NCI-H748 (cell line): ENCODE measurements around the gene SORCS2.
A peak's percentile ranks its signal among the peaks of the same experiment; 100 is the strongest.

Source experiments
- DNase-seq: peaks from one replicate; lab custom pipeline; 2025; ENCODE audit not compliant: unreplicated experiment; lab: John Stamatoyannopoulos, UW

The SORCS2 gene

DNA sequence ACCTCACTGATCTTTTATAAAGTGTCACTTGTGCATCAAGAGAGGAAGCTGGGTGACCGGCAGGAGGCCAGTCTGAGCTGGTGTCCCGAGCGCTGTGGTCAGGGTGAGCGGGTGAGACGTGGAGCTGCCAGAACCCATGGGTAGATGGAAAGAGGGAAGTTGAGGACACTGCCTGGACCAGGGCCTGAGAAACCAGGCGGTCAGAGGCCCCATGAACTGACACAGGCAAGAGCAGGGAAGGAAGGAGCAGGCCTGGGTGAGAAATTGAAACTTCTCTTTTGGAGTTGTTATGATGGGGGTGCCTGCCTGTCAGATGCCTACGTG, 554.7 kb downstream of the SORCS2 start:
- no peak for DNase-seq

DNA sequence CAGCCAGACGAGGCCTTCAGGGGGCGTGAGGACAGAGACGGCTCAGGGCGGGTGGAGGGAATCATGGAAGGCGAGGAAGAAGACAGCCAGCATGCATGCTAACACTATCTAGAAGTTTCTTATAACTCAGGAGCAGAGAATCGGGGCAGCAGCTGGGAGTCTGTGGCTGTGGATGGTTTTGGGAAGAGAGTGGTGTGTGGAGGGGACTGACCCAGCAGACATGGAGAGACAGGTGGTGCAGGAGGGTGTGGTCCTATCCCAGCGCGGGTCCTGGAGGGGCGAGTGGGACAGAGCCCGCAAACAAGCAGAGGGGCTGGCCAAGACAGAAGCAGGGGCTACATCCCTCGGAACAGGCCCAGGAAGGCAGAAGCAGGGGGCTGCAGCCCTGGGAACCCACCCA, 555.2 kb downstream of the SORCS2 start:
- no peak for DNase-seq

DNA sequence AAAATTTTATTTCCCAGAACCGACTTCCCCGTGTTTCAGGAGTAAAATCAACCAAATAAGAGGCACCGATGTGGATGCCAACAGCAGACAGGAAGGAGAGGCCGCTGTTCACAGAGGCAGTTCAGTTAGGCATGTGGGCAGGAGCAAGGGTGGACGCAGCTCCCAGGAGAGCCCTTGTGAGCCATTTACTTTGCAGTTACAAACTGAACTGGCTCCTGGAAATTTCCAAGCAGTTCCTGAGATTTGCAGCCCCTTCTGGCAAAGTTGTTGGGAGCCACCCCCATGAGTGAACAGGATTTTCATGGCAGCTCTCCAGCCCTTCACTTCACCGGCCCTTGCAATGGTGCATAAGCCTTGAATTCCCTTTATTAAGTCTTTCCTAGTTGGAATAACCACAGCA, 558.2 kb downstream of the SORCS2 start:
- no peak for DNase-seq

DNA sequence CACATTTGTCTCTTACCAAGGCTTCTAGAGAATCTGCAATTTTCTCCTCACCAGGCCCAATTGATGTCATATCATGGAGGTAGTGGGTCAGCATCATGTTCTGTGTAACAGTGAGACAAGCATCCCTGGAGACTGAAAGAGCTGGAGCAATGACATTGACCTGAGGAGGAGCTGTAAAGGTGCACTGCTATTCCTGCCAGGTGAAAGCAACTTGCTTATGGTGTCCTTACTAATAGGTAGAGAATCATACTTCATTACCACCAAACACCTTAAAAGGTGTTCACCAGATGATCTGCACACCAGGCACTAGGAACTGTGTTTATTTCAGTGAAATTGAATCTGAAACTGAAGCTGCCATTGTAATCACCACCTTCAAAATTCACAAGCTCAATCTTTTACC, 558.6 kb downstream of the SORCS2 start:
- DNase-seq: no peak

DNA sequence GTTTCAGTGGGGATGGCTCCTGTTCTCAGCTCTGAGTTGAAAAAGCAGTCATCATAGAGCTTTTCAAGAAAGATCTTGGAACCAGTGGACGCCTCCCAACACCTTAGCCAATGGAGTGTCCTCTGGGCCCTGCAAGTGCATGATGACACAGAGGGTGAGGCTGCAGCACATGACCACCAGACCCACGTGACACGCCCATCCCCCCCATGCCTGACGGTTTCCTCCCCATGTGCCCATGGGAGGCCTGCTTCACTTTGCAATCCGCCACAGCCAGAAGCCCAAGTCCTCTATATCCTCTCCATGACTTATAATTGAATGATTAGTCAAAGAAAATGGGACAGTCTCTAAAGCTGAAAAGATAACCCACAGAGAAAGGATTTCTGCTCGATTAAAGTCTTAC, 560.3 kb downstream of the SORCS2 start:
- DNase-seq: no peak

DNA sequence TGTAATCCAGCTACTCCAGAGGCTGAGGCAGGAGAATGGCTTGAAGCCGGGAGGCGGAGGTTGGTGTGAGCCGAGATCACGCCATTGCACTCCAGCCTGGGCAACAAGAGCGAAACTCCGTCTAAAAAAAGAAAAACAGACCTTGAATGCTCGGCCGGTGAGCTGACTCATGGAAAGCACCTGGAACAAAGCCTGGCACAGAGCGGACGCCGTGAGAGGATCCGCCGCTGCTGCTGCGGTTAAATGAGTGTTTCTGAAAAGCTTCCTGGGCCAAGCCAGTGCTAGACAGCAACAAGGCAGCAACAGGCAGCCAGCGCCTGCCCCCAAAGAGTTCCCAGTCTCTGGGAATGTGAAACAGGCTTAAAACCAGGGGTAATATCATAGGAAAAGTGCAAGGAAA, 560.9 kb downstream of the SORCS2 start:
- no peak for DNase-seq

DNA sequence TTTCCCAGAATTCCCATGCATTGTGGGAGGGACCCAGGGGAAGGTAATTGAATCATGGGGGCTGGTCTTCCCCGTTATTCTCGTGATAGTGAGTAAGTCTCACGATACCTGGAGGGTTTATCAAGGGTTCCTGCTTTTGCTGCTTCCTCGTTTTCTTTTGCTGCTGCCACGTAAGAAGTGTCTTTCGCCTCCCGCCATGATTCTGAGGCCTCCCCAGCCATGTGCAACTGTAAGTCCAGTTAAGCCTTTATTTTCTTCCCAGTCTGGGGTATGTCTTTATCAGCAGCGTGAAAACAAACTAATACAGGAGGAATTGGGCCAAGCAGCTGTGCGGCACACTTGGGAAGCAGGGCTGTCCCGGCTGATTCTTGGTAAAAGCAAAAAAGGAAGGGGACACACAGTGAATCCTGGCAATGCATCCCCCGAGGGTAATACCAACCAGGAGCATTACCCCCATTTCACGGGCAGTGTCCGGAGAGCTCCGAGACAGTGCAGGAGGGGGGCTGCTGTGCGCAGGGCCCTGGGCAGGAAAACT, 561.7 kb downstream of the SORCS2 start:
- DNase-seq: no peak

DNA sequence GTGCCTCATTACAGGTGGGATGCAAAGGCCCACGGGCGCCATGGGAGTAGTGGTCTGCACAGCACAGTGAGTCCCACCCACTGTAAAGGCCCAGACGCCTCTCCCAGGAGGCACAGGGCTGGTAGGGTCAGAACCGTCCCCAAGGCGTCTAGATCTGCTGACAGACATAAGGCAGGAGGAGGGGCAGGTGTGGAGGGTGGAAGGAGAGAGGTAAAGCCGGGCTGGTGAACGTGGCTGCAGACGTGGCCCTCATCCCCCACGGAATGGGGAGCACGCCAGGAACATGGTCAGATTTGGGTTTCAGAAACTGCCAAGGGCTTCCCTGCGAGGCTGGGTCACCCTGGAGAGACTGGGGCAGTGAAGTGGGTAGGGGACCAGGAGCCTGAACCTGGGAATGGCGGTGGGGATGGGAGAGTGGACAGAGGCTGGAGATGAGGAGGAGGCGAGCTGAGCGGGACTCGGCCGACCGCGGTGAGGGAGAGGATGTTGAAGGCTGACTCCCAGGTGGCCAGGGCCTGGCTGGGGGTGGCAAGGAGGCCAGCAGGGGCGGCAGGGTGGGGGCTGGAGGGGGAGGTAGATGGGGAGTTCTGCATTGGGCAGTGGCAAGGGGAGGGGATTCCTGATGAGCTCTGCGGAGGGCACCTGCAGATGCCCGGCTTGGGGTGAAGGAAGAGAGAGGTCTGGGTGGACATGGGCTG, 562.4 kb downstream of the SORCS2 start:
- no peak for DNase-seq

DNA sequence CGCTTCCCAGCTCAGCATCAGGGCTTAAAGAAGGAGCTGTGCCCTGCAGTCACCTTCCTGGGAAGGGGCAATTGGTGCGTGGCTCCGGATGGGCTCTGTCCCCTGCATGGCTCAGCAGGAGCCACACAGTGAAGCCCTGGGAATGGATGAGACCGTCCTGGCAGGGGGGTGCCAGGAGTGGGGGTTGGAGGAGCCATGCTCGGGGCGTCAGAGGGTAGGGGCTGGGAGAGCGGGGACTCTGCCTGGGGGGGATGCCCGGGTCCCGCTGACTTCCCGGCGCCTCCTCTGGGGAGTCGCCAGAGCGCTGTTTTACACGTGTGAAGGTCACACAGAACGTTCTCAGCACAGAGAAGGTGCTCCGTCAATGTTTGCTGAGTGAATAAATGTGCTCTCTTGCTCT, 563.2 kb downstream of the SORCS2 start:
- no peak for DNase-seq

DNA sequence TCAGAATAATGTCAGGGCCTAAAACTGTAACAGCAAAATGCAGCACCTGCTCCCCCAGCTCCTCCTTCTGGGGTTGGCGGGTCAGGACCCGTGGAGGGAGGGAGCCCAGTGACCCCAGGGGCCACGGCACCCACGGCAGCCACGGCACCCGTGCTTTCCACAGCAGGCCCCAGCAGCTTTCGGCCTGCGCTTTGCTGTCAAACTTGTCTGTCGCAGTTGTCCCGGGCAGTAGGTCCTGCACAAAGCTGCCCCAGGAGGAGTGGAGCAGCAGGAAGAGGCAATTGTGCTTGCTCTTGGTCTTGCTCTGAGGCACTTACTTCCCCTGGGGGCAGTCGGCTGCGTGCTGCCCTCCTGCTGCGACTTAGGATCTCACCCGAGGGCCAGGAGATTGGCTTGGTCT, 563.7 kb downstream of the SORCS2 start:
- DNase-seq: no peak

DNA sequence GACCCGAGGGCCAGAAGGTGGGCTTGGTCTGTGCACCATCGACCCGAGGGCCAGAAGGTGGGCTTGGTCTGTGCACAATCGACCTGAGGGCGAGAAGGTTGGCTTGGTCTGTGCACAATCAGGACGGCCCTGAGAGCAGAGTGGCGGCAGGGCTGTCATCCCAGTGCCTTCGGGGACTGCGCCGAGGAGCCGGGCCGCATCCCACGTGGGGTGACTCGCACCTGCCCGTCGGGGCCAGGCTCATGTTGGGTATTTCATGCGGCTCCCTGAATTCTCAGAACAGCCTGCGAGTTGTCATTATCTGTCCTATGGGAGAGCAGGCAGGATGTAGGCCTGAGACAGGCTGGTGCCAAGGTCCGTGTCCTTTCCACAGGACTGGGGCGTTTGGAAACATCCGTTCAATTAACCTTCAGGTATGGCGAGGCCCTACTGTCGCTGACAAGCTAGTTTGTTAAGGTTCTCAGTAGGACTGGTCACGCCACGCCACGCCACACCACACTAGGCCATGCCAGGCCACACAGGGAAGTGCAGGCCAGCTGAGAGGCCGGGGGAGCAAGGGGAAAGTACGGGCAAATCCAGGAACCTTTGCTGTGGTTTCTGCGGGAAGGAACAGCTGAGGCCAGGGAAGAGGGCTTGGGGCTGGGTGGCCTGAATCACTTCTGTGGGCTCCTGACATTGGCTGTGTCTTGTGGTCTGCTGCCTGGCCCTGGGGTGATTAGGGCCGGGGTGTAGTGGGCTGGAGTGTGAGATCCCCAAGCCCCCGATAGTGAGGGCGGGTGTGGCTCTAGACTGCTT, 564.4 kb downstream of the SORCS2 start:
- no peak for DNase-seq

DNA sequence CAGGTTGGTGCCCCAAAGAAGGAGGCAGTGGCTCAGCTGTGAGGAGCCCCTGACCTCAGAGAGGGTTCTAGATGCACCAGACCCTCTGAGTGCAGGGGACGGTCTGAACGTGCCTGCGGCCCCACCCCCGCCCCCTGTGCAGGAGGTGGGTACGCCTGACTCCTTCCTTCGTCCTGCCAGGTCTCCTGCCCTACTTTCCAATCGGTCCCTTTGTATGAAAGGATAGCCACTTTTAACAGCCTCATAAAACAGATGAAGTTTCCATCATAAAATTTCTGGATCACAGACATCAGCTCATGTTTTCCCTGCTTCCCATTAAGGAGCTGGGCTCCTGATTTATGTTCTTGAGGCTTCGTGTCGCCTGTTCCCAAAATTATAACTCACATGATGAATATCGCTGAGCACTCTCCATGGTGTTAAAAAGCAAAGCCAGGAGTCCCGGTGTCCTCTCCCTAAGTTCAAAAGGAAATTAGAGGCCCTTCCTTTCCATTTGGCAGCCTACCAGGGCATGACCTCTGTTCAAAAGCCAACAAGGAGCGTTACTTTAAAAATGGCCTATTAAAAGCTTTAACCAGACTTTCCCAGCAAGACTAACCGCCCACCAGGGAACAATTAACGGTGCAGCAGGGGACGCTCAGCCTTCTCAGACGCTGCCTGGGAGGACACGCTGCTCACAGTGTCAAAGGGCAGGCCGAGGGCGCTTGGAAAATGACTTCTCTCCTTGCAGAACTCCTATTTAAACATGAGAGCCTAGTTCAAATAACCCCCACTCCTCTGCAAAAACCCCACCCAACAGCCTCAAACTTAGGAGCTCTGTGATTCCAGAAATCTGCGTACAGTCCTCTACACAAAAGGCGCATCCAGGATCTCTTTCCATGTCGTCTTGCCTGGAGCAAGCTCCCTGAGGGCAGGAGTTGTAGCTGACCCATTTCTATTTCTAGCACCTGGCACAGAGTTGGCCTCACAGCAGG, 565.4 kb downstream of the SORCS2 start:
- DNase-seq: no peak

DNA sequence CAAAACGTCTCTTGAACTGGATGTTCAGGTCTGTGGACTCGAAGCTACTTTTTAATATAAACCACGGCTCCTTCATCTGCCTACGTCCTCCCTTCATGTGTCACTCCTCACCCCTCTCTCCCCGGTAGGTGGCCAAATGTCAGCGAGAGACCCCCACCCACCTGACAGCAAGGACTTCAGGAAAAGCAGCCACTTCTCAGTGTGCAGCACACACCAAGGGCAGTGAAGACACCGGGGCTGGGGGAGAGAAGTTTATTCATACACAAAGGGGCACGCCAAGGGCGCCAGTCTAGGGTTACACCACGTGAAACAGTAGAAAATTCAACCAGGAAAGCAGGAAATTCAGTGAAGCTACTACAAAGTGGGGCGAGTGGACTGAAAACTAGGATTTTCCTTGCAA, 566.1 kb downstream of the SORCS2 start:
- DNase-seq: no peak

DNA sequence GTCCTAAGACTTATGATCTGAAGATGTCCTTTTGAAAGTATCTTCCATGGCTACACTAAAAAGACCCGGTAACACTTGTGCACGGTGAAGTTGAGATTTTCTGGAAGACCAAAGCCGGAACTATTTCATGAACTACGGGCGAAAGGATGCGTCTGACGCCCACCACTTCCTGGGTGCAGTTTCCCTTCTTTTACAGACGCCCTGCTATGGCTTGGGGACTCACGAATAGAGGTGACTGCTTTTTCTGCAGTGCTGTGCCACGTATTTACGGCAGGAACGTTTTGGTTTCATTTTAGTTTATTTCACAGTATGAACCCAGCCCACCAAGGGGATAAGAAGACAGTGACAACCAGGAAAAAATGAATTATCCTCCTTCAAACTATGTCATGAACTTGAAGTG, 566.9 kb downstream of the SORCS2 start:
- no peak for DNase-seq

DNA sequence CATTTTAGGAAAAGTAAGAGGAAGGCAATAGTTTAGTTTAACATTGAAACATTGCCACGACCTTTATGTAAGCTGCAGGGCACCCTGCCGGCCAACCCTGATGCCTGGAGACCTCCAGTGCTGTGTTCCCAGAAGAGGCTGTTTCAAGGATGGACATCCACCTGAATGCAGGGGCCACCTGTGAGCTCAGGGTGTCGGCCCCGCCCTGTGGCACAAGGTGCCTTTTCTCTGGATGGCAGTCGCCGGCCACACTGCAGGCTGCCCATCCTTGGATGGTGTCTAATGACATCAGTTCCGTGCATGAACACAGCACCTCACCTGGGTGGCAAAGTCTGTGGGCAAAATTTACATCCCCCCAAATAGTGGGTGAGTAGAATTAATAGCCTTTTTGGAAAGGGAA, 567.3 kb downstream of the SORCS2 start:
- no peak for DNase-seq

DNA sequence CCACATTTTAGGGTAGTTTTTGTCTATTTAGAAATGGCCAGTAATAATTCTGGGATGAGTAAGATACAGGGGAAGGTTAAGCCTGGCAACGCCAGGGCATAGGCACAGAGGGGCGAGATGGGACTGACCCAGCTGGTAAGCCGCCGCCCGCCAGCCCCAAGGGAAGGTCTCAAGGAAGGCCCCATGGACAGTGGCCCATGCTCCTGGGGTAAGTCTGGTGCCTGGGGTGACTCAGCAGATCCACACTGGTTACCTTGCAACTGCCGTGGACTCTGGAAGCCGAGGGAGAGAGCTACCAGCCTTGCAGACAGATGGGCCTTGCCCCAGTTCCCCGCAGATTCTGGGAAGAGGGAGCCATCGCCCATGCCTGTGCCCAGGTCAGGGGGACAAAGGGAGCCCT, 567.9 kb downstream of the SORCS2 start:
- DNase-seq: no peak

DNA sequence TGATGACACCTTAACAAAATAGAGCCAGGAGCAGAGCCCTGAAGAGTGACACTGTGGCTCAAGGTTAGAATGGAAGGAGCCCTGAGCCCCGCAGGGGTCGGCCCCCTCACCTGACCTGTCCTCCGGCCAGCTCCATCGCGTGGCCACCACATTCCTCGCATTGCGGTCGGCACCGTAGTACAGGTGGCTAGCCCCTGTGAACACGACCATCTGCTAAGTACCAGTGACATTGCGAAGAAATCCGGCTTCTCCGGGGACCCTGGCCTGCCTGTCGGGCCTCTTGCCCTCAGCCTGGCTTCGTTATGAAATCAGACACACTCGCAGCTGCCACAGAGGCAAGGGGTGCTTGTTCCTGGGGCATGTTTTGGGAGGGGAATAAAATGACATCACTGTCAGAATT, 568.4 kb downstream of the SORCS2 start:
- DNase-seq: no peak

DNA sequence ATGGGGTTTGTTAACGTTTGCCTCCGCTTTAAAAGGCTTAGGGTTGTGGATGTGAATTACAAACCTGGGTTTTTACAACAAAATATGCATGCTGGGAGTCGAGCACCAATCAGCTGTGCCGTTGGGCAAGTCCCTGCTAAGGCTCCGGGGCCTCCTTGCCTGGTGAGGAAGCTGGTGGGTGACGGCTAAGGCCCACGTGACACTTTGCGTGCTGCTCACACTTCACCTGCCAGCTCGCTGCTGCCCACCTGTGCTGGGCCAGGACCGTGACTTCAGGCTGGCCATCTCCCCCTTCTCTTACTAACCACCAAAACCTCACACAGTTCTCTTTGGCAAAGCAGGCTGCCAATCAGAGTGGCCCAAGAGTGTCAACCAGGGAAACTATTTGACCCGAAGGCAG, 569.0 kb downstream of the SORCS2 start:
- no peak for DNase-seq

DNA sequence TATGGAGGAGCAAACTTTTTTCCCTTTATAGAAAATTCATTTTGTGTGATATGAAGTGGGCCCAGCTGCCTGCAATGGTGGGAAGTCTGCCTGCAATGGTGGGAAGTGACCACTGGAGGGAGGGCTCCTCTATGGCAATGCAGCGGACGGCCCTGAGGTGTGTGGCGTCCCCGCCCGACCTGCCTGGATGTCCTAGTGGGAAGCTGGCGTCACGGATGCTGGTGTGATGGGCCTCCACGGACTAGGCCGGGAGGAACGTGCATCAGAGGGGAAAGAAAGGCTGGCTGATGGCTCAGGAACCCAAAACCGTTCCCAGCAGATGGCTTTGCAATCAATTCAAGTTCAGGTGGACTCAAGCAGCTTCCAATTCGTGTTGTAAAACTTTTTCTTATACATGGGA, 569.4 kb downstream of the SORCS2 start:
- DNase-seq: peak; percentile 28

DNA sequence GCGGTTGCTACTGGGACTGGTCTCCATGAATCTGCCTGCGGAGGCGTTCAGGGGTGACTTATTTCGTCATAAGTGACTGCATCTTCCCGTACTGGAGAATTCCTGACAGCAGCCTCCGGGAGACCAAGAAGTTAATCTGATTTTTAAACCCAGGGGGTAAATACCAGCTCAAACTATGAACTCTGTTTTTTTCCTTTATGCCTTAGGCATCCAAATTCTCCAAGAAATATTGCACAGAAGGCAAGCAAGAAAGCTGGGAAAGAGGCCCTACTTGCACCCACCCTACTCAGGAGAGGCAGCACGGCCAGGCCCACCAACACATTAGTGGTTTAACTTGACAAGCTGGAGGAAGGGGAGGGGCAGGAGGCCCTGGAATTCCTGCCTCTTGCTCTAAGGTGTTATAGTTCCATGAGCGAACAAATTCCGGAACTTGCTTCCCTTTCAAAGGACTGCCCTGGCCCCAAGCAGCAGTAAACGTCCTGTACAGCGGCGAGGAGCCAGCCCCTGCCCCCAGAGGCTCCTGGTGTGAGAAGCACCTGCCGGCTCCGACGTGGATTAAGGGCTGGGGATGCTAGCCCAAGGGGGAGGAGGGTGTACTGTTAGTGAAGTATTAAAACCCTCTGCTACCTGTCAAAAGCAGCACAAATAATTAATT, 570.2 kb downstream of the SORCS2 start:
- DNase-seq: no peak

DNA sequence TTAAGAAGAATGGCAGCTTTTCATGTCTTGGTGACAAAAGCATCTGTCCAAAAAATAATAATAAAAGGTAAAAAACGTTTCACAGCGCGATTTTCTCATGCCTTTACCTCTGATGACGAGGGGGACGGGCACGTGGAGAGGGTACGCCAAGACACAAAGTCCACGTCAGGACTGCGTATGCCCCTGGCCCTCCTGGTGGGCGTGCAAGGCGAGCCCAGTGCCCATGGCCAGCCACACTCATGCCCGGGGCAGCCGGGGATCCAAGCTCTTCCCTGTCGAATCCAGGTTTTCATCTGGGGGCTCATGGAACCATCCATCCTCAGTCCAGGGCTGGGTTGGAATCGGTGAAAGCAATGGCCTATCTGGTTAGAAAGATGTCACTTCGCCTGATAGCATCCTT, 570.8 kb downstream of the SORCS2 start:
- DNase-seq: no peak
